Raji (cell line): ENCODE data around the gene RNF217.

Experiments used
- POLR2A ChIP-seq: IDR thresholded peaks from 2 replicates; pipeline ENCODE4 v1.6.1; 2011; ENCODE audit warnings: low read depth, low read length, control low read depth; ENCODE audit not compliant: insufficient read depth

RNF217 gene

GRCh38 chr6:125129354-125129753 is 167.1 kb downstream of the RNF217 start:
- TF ChIP-seq POLR2A = no peak

GRCh38 chr6:125132058-125132457 is 169.8 kb downstream of the RNF217 start:
- no peak for TF ChIP-seq POLR2A

- no peak for TF ChIP-seq POLR2A
Observed at GRCh38 chr6:125136378-125136777, 174.1 kb downstream of the RNF217 start.

- TF ChIP-seq POLR2A = no peak
Observed at GRCh38 chr6:125138083-125138482, 175.8 kb downstream of the RNF217 start.

- TF ChIP-seq POLR2A = no peak
Observed at GRCh38 chr6:125140808-125141207, 178.6 kb downstream of the RNF217 start.
